Activated CD4-positive, alpha-beta T cell treated with anti-CD3 and anti-CD28 coated beads, Interleukin-2, amount 50 U/mL, for 4 hours (primary cell): ENCODE data around the gene PHLDA3.
"Not testable (repeated sequence)": the region's sequence is repeated elsewhere in the genome, so short reads cannot be mapped to it uniquely, and the experiment has no call there.

Experiments
- DNase-seq, 2 experiments: peaks; one replicate each; pipeline ENCODE4 v3.0.0-alpha.2; 2020

Gene PHLDA3

GRCh38 chr1:201503397-201504176, 34.6 kb upstream of the PHLDA3 start:
- DNase-seq, result no peak

GRCh38 chr1:201502511-201502857, 33.5 kb upstream of the PHLDA3 start:
- no peak for DNase-seq

GRCh38 chr1:201501812-201502510, 33.0 kb upstream of the PHLDA3 start:
- no peak for DNase-seq

- no peak for DNase-seq
Measured at GRCh38 chr1:201501144-201501543, 32.2 kb upstream of the PHLDA3 start.

- no peak for DNase-seq
Measured at GRCh38 chr1:201500670-201501120, 31.7 kb upstream of the PHLDA3 start.

GRCh38 chr1:201499795-201500669, 31.0 kb upstream of the PHLDA3 start:
- no peak for DNase-seq

GRCh38 chr1:201499191-201499590, 30.2 kb upstream of the PHLDA3 start:
- no peak for DNase-seq

GRCh38 chr1:201498621-201499020, 29.6 kb upstream of the PHLDA3 start:
- no peak for DNase-seq

GRCh38 chr1:201497935-201498509, 29.0 kb upstream of the PHLDA3 start:
- no peak for DNase-seq

GRCh38 chr1:201496296-201496690, 27.3 kb upstream of the PHLDA3 start:
- DNase-seq, result no peak

GRCh38 chr1:201495551-201496295, 26.7 kb upstream of the PHLDA3 start:
- no peak for DNase-seq

- DNase-seq, result no peak
Measured at GRCh38 chr1:201493757-201494617, 25.0 kb upstream of the PHLDA3 start.

- not testable (repeated sequence) for DNase-seq
Measured at GRCh38 chr1:201493026-201493656, 24.2 kb upstream of the PHLDA3 start.

- no peak for DNase-seq
Measured at GRCh38 chr1:201491896-201492511, 23.0 kb upstream of the PHLDA3 start.

GRCh38 chr1:201490708-201491131, 21.7 kb upstream of the PHLDA3 start:
- no peak for DNase-seq

- DNase-seq, result no peak
Measured at GRCh38 chr1:201489643-201490261, 20.8 kb upstream of the PHLDA3 start.

GRCh38 chr1:201488830-201489589, 20.0 kb upstream of the PHLDA3 start:
- DNase-seq, result no peak

GRCh38 chr1:201487742-201488141, 18.8 kb upstream of the PHLDA3 start:
- no peak for DNase-seq

GRCh38 chr1:201486187-201486586, 17.2 kb upstream of the PHLDA3 start:
- no peak for DNase-seq
